HG03025 (cell line): ENCODE data around the gene ZNF496.
"Not testable (repeated sequence)": the region's sequence is repeated elsewhere in the genome, so short reads cannot be mapped to it uniquely, and the experiment has no call there.

Experiments used
- ATAC-seq: cut with Tn5 transposase; IDR thresholded peaks from one replicate; pipeline ENCODE4 v1.9.1; 2021; ENCODE audit warnings: mild to moderate bottlenecking, moderate library complexity; ENCODE audit not compliant: unreplicated experiment, low FRiP score

Gene ZNF496

DNA sequence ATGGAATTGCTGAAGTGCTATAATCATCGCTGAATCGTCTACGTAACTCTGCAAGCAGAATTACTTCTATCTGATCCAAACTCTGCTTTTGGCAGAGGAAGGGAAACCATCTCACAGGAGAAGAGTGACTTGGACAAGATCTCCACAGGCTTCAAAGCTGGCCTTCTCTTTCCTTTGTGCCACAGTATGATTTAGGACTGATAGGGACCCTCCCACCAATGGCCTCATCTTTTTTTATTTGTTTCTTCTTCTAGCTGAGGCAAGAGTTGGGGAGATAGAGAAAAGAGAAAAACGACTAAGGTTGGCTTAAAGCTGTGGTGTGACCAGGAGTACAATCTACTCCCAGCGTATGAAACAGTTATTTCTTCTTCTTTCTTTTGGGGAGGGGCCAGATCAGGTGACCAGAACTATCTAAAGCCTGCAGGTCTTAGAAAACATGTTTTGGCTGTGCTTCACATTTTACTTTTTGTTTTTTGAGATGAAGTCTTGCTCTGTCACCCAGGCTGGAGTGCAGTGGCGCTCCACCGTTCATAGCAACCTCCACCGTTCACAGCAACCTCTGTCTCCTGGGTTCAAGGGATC, 35.0 kb downstream of the ZNF496 start:
- ATAC-seq = no peak

DNA sequence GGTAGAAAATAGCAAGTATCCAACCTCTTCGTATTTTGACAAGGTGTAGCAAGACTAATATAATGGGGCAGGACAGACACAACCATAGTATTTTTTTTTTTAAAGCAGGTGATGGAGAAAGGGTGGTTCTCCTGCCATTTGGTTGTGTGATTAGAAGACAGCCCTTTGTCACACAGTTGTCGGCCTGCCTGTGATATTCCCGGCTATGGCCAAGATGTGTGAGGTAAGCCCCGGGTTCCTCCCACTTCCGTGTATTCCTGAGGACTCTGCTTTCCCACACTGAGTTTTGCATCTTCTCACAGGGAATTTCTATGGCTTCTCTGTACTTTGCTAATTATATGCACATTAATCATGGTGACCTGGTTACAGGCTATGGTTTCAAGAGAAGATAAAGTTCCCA, 35.9 kb downstream of the ZNF496 start:
- no peak for ATAC-seq

DNA sequence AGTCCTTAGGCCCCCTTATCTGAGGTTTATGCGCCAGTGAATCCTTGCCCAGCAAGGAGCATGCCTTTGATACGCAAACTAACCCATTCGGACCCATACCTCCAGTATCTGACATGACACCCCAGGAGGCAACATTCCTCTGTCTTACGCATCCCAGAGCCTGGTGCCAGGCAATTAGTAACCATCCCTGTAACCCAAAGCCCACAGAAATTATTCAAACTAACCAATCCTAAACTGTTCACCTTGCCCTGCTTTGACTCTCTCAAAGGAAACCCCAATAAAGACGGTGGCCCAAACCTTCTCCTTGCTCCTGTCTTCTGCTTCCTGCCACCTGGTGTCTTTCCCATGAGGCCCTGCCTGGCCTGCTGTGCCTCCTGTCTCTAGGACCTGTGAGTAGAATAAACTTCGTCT, 36.4 kb downstream of the ZNF496 start:
- ATAC-seq = no peak

DNA sequence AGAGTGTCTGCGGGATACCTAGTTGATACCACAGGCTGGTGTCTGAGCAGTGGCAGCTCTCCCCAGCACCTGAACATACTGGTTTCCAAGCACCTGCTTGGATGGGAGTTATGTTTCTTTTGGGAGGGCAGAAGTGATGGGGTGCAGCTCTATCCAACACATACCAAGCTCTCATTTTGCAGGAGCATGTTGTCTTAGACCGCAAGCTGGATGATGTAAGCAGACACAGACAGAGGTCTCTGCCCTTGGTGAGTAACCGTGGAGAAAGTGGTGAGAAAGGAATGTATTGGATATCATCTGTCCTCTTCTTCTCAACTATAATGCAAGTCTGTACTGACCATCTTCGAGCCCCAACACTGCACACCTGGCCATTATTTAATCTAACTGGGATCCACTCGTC, 37.4 kb downstream of the ZNF496 start:
- ATAC-seq = no peak

DNA sequence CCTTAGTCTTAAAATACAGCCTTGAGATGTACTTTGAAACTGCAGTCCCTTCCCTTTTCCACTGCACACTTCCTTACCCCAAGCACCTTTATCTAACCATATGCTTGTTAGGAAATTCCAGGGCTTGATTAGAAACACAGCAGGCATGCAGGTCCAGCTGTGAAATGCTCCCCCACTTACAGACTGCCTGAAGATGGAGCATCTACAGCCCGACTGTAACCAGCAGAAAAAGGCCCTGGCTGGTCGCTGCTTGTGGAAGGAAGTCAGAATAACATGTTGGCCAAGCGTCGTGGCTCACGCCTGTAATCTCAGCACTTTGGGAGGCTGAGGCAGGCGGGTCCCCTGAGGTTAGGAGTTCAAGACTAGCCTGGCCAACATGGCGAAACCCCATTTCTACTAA, 38.6 kb downstream of the ZNF496 start:
- ATAC-seq = no peak

DNA sequence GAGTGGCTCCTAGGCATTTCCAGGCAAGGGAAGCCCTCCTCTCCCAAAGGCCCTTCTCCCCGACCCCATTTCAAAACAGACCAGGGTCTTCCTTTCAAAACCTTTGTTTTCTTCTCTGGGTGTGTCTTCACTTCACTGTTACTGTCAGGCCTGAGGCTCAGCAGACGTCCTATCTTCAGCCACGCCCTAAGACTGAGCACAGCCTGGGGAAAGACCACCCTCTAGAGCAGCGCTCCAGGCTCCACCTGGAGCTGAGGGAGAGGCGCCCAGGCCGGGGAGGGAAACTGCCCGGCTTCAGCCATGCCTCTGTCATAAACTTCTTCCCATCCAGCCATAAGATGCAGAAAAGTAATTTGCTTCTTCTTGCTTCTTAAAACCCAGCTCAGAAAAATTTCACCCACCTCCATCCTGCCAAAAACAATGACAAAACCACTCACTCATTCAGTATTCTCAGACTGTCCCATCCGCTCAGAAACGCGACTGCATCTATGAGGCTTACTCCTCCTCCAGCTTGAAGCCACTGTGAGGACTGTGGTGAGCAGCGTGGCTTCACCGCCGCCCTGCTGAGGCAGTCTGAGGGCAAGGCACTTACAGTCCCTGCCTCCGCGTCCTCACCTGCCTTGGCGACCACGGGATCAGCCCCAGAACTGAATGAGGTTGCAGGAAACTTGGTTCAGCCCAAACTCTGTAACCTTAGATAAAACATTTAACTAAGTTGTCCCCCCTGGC, 39.7 kb downstream of the ZNF496 start:
- ATAC-seq = no peak

DNA sequence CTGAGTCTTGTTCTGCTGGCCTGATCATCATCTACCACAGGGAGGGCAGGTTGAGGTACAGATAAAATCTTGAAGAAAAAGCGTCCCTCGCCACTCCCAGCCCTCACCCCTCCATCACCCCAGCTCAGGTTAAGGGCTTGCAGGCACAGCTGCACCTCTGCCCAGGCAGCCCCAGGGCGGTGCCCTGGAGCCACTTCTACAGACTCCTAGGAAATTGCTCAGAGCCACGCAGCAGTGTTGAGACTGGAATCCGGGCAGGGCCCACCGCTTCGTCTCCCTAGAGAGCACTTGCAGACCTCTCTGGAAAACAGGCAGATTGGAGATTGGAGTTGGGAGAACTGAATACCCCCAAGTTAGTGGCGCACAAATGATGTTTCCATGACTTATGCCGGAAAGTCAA, 40.5 kb downstream of the ZNF496 start:
- ATAC-seq = no peak

DNA sequence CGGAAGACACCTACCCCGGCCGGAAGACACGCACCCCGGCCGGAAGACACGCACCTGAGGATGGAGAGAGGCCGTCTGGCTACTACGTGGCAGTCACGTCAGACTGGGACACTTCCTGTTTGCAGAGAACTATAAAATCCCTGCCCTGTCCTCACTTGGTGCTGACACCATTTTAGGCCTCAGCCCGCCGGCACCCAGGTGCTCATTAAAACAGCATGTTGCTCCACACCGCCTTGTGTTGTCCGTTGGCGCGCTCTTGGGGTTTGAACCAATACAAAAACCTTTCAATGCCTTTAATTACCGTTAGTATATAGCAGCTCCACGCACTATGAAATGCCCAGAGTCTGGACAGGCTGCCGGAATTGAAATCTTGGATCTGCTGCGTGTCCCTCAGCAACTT, 41.1 kb downstream of the ZNF496 start:
- ATAC-seq = no peak

DNA sequence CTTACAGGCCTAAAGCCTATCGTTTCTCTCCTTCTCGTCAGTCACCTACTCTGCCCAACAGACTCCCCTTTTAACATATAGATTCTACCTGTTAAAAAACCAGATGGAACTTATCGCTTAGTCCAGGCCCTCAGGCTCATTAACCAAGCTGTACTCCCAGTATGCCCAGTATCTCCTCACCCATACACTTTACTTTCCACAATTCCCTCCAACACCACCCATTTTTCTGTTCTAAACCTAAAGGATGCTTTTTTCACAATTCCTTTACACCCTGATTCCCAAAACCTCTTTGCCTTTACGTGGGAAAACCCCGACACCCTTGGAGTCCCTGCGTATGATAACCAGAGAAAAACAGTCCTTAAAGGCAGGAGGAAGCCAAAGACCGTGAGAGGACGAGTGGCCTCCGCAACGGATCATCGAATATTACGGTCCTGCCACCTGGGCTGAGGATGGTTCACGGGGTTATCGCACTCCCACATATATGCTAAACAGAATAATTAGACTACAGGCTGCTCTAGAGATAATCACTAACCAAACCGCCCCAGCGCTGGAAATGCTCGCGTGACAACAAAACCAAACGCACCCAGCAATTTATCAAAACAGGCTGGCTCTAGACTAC, 42.3 kb downstream of the ZNF496 start:
- not testable (repeated sequence) for ATAC-seq

DNA sequence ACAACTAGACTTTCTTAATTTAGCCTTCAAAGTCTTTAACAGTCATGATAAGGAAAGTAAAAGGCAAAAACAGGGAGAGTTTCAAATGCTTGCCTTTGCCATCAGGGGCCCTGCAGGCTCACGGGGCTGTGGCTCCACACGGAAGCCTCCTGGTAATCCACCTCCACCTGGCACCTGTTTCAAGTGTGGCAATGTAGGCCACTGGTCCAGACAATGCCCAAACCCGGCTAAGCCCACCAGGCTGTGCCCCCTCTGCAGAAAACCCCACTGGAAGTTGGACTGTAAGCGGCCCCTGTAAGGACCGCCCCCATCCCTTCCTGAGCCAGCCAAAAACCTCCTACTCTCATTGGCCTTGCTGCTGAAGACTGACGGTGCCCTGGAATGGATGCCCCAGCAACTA, 43.3 kb downstream of the ZNF496 start:
- ATAC-seq = no peak

DNA sequence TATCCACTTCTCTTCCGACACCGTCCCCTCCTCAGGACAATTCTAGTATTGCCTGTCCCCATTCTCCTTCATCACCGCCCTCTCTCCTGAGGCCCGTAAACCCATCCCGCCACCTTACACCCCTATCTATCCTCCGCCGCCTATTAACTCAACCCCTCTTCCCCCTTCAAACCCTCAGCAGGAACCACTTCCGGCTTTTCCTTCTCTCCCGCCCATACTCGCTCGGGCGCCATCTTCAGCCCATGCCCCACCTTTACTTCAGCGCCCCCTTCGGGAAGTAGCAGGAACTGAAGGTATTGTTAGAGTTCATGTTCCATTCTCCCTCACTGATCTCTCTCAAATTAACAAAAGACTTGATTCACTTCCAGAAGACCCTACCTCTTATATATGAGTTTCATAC, 44.2 kb downstream of the ZNF496 start:
- ATAC-seq = no peak

DNA sequence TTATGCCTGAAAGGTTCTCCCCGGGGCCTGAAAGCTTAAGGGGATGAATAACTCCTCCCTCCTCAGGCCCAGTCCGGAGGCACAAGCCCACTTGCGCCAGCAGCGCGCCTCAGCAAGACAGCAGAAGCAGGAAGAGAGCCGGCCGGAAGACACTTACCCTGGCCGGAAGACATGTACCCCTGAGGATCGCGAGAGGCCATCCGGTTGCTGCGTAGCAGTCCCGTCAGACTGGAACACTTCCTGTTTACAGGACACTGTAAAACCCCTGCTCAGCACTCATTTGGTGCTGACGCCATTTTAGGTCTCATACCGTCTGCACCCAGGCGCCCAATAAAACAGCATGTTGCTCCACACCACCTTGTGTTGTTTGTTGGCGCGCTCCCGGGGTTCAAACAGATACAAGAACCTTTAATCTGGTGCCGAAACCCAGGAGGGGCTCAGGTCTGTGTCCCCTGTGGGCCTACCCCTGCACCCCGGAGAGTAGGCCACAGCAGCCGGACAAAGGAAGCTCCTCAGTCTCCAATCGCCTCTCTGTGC, 45.5 kb downstream of the ZNF496 start:
- ATAC-seq = no peak

DNA sequence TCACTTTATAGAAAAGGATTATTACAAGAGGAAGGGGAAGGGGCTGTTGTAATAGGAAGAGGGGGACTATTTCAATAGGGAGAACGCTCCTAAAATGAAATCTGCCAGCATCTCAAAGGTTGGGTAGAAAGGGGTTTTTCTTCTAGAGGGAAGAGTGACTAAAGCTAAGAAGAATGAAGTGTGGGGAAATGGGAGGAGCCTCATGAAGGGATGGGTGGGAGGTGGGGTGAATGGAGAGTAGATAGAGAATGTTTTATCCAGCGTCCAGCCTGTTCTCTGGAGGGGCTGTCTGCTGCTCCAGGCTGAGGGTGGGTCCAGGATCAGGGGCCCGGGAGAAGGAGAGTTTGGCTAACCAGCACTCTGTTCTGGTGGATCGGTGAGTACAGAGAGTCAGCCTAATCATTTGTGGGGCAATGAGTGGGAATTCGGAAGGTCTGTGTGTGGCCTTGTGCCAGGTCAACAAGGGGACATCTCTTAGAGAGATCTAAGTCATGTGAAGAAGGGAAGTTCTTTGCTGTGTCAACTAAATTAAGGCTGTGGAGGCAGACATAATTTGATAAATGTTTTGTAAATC, 50.6 kb downstream of the ZNF496 start:
- no peak for ATAC-seq

DNA sequence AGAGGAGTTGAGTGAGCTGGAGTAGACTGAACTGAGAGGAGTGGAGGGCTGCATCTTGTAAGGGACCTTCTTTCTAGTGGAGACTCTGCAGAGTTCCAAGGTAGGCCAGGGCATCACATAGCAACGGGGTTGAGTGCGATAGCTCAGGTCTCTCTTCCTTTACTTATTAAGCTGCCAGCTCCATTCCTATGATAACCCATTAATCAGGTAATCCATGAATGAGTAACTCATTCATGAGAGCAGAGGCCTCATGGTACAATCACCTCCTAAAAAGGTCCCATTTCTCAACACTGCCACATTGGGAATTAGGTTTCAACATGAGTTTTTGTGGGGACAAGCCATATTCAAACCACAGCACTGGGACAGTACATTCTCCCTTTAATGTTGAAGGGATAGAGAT, 54.5 kb downstream of the ZNF496 start:
- no peak for ATAC-seq

DNA sequence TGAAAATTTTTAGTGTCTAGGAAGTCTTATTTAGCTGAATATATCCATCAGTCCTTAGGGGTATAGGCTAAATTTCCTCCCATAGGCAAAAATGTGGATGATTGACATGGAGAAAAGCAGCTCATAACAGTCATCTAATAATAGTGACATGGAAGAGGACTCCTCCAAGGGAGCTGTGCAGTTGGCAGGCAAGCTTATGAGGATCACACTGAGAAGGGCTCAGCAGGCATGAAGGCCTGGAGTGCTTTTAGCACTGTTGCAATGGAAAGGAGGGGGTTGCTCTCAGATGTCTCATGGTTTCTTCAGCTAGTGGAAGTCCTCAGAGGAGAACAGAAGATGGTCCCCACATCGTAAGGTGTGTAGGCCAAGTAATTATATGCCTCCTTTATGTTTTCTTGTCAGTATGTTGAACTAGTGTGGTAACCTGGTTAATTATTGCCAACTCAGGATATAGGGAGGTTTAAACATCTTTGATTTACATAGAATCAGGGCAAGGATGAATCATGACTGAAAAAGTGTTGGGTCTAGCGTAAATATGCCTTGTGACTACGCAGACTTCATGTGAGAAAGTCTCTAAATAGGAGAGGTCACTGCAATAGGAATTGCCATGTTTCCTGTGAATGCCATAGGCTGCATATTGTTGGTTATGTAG, 56.9 kb downstream of the ZNF496 start:
- ATAC-seq = no peak

DNA sequence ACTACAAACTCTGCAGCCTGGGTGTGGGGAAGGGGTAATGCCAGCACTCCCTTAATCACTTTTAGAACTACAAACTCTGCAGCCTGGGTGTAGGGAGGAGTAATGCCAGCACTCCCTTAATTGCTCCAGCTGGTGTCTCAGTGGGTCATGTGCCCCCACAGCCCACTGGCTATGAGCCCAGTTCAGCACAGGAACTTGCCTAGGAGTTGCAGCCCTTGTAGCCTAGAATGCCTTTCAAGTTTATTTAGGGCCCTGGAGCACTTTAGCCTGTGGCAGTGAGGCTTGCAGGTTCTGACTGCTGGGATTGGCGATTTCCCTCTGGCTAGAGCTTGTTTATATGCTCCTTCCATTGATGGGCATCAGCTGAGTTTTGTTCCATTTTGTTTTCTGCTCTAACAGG, 58.7 kb downstream of the ZNF496 start:
- ATAC-seq = no peak

DNA sequence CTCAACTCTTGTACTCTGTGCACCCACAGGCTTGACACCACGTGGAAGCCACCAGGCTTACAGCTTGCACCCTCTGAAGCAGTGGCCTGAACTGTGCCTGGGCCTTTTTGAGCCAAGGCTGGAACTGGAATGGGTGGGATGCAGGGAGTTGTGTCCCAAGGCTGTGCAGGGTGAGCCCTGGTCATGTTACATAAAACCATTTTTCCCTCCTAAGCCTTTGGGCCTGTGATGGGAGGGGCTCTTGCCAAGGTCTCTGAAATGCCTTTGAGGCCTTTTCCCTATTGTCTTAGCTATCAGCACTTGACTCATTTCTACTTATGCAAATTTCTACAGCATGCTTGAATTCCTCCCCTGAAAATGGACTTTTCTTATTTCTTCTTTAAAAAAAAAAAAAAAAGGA, 61.7 kb downstream of the ZNF496 start:
- no peak for ATAC-seq

DNA sequence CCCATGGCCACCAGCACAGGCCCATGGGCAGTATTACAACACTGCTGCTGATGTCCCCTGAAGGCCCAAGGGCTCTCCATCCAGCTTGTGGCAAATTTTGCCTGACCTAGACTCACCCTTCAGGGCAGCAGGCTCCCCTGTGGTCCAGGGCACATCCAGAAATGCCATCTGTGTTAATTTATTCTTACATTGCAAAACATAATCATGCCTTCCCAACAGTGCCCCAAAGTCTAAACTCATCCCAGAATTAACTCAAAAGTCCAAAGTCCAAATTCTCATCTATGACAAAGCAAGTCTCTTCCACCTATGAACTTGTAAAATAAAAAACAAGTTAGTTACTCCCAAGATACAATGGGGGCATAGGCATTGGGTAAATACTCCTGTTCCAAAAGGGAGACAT, 62.5 kb downstream of the ZNF496 start:
- no peak for ATAC-seq

DNA sequence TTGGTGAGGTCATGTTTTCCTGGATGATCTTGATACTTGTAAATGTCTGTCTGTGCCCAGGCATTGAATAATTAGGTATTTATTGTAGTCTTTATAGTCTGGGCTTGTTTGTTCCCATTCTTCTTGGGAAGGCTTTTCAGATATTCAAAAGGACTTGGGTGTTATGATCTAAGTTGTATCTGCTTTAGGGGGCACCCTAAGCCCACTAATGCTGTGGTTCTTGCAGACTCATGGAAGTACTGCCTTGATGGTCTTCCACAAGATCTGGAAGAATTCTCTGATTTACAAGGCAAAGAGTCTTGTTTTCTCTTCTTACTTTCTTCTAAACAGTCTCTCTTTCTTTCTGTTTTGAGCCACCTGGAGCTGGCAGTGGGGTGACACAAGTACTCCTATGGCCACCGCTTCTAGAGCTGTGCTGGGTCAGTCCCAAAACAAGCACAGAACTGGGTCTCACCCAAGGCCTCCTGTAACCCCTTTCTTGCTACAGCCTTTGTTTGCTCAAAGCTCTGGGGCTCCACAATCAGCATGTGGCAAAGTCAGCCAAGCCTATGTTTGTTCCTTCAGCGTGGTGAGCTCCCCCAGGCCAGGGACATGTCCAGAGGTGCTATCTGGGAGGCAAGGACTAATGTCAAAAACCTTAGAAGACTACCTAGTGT, 63.1 kb downstream of the ZNF496 start:
- no peak for ATAC-seq

DNA sequence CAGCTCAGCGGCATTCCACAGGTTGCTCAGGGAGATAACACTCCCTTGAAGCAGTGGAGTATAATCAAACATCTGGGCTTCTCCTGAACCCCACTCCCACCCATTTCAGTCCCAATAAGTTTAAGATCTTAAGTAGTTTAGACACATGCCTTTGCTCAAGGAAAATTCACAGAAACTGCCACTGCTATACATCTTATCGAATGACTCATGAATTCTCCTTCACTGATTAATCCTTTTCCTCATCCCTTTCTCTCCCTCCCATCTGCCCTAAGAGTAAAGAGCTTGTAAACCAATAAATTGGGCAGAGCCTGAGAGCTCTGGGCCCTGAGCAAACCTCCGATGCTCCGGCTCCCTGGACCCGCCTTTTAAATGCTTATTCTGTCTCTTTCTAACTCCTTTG, 65.6 kb downstream of the ZNF496 start:
- ATAC-seq = no peak

DNA sequence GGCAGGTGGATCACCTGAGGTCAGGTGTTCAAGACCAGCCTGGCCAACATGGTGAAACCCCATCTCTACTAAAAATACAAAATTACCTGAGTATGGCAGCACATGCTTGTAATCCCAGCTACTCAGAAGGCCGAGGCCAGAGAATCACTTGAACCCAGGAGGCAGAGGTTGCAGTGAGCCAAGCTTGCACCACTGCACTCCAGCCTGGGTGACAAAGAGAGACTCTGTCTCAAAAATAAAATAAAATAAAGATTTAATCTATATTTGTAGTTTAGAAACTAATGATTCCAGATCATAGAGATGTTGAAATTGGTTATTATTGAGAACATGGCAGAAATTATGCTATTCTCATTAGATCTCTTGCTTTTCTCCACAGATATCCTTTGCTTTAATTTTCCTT, 75.9 kb downstream of the ZNF496 start, which contains the start of gene VN1R5:
Gene VN1R5 (plus strand): TSS at position 301 of the 400 bp plus-strand sequence.
- not testable (repeated sequence) for ATAC-seq
